ENCODE results near the gene CWC25.
"Not testable (repeated sequence)": the region's sequence is repeated elsewhere in the genome, so short reads cannot be mapped to it uniquely, and the experiment has no call there.

Gene CWC25
- 13.4 to 33.5 (median 20.0) reads per million in 17 experiments for total RNA-seq

- peak; percentile 97 to 100 (median 97) for DNase-seq
Observed at GRCh38 chr17:38824899-38825761, at the start of gene CWC25. Gene CWC25, minus strand, starts transcription at chr17:38825321. Its CDS starts 138 bp downstream, at chr17:38825183.

- no peak for DNase-seq
Observed at GRCh38 chr17:38873640-38874380, 48.7 kb upstream of the CWC25 start.

GRCh38 chr17:38872671-38873385, 47.7 kb upstream of the CWC25 start:
- no peak for DNase-seq

GRCh38 chr17:38872027-38872511, 46.9 kb upstream of the CWC25 start:
- peak; percentile 57 to 79 (median 78) for DNase-seq

GRCh38 chr17:38871247-38872015, 46.3 kb upstream of the CWC25 start:
- DNase-seq = peak; percentile 79 to 89 (median 88)

- DNase-seq = peak; percentile 49 to 86 (median 76)
Observed at GRCh38 chr17:38870259-38871165, 45.4 kb upstream of the CWC25 start.

GRCh38 chr17:38869526-38870258, 44.6 kb upstream of the CWC25 start, which contains the start of gene LASP1:
Gene LASP1, plus strand, starts transcription at chr17:38870058. Its CDS starts 132 bp downstream, at chr17:38870190.
- peak; percentile 93 to 98 (median 96) for DNase-seq

- DNase-seq = peak; percentile 87 to 93 (median 90)
Observed at GRCh38 chr17:38868817-38869525, 43.9 kb upstream of the CWC25 start.

GRCh38 chr17:38867968-38868816, 43.1 kb upstream of the CWC25 start:
- peak; percentile 22 to 56 (median 40) for DNase-seq

GRCh38 chr17:38867179-38867967, 42.3 kb upstream of the CWC25 start:
- peak; percentile 70 to 82 (median 77) for DNase-seq

GRCh38 chr17:38864636-38865398, 39.7 kb upstream of the CWC25 start:
- peak in 3 of 4 experiments; percentile 37 to 52 (median 51) for DNase-seq

- DNase-seq = no peak
Observed at GRCh38 chr17:38861399-38861843, 36.3 kb upstream of the CWC25 start.

GRCh38 chr17:38857271-38857670, 32.1 kb upstream of the CWC25 start:
- DNase-seq = no peak

- not testable (repeated sequence) for DNase-seq
Observed at GRCh38 chr17:38855101-38855714, 30.1 kb upstream of the CWC25 start.

GRCh38 chr17:38853292-38854219, 28.4 kb upstream of the CWC25 start, which contains the start of gene RPL23:
Gene RPL23, minus strand, starts transcription at chr17:38853721. Its CDS starts 11 bp downstream, at chr17:38853710.
- DNase-seq = peak; percentile 98 to 99 (median 98)

All from suppressor macrophage (primary cell).